WTC11 (cell line): ENCODE data around the gene CCDC92. TPM values are rescaled to one million over a fixed set of nuclear protein-coding genes. Genes with fewer than 3 reads are reported as not detected.

Source experiments
- ATAC-seq: fragments of 200-7000 bp; cut with Tn5 transposase; 2 replicates; pipeline ENCODE4 v1.10.0; 2021; ENCODE audit warnings: mild to moderate bottlenecking, moderate library complexity
- CTCF ChIA-PET: fragments of 300-600 bp; sonication (Branson Sonifier 250); formaldehyde crosslinking; loops from one replicate; lab custom pipeline; 2021; ENCODE audit warnings: antibody characterized with exemption; lab: Charles Lee
- POLR2A ChIA-PET: fragments of 350-600 bp; sonication (Branson Sonifier 250); formaldehyde crosslinking; loops from one replicate; lab custom pipeline; 2021; ENCODE audit warnings: antibody characterized with exemption; lab: Charles Lee
- DNase-seq: peaks from one replicate; pipeline ENCODE4 v3.0.0; 2021; ENCODE audit warnings: low spot score
- H3K27ac Mint-ChIP-seq: 2 replicates; pipeline ENCODE4 v1.8.0; 2021; ENCODE audit warnings: mixed read lengths
- H3K27me3 Mint-ChIP-seq: 2 replicates; pipeline ENCODE4 v1.8.0; 2021; ENCODE audit warnings: low read depth, mild to moderate bottlenecking, moderate library complexity, mixed read lengths
- H3K36me3 Mint-ChIP-seq: 2 replicates; pipeline ENCODE4 v1.8.0; 2021; ENCODE audit warnings: mixed read lengths
- H3K4me1 Mint-ChIP-seq: 2 replicates; pipeline ENCODE4 v1.8.0; 2022; ENCODE audit warnings: mixed read lengths
- H3K4me3 Mint-ChIP-seq: 2 replicates; pipeline ENCODE4 v1.8.0; 2021; ENCODE audit warnings: mild to moderate bottlenecking, moderate library complexity, mixed read lengths
- H3K9me3 Mint-ChIP-seq: 2 replicates; pipeline ENCODE4 v1.8.0; 2021; ENCODE audit warnings: mixed read lengths
- CBFB ChIP-seq: sonication (generic); formaldehyde crosslinking; IDR thresholded peaks from 2 replicates; pipeline ENCODE4 v1.8.1; 2022; ENCODE audit warnings: mild to moderate bottlenecking, low read depth, missing genetic modification reagents
- ELF4 ChIP-seq: sonication (generic); formaldehyde crosslinking; IDR thresholded peaks from 2 replicates; pipeline ENCODE4 v1.8.1; 2022; ENCODE audit warnings: low read depth, mild to moderate bottlenecking, moderate library complexity, missing genetic modification reagents
- EMX1 ChIP-seq: fragments of 250-450 bp; sonication (Bioruptor Pico); IDR thresholded peaks from 2 replicates; pipeline ENCODE4 v1.8.0; 2021; ENCODE audit warnings: mild to moderate bottlenecking
- GRHL2 ChIP-seq: fragments of 250-450 bp; sonication (Bioruptor Pico); IDR thresholded peaks from 2 replicates; pipeline ENCODE4 v1.8.0; 2022; ENCODE audit warnings: mild to moderate bottlenecking, moderate library complexity; ENCODE audit not compliant: insufficient replicate concordance, severe bottlenecking
- NFE2L1 ChIP-seq: sonication (generic); formaldehyde crosslinking; IDR thresholded peaks from 2 replicates; pipeline ENCODE4 v1.8.1; 2023; ENCODE audit warnings: missing genetic modification reagents
- NR2C2 ChIP-seq: sonication (generic); formaldehyde crosslinking; IDR thresholded peaks from 2 replicates; pipeline ENCODE4 v1.8.0; 2022; ENCODE audit warnings: mild to moderate bottlenecking, missing genetic modification reagents
- SMAD4 ChIP-seq: sonication (generic); formaldehyde crosslinking; IDR thresholded peaks from 2 replicates; pipeline ENCODE4 v1.8.0; 2022; ENCODE audit warnings: mild to moderate bottlenecking, missing genetic modification reagents
- TCF7 ChIP-seq: sonication (generic); formaldehyde crosslinking; IDR thresholded peaks from 2 replicates; pipeline ENCODE4 v1.8.0; 2022; ENCODE audit warnings: mild to moderate bottlenecking, low read depth, missing genetic modification reagents, moderate library complexity
- ZNF232 ChIP-seq: sonication (generic); formaldehyde crosslinking; IDR thresholded peaks from 2 replicates; pipeline ENCODE4 v1.8.0; 2022; ENCODE audit warnings: mild to moderate bottlenecking, missing genetic modification reagents
- ZNF263 ChIP-seq: sonication (generic); formaldehyde crosslinking; IDR thresholded peaks from 2 replicates; pipeline ENCODE4 v1.8.1; 2022; ENCODE audit warnings: low read depth, mild to moderate bottlenecking, moderate library complexity, missing genetic modification reagents
- total RNA-seq: library from RNA; stranded (reverse); gene quantifications from 3 replicates; pipeline ENCODE4 v1.2.3, GENCODE V29; 2021
- TF ChIP-seq, protein P1 (sequence below): fragments of 250-450 bp; sonication (Bioruptor Pico); IDR thresholded peaks from 2 replicates; pipeline ENCODE4 v1.9.0; 2021; ENCODE audit warnings: mild to moderate bottlenecking
- TF ChIP-seq, protein P2 (sequence below): fragments of 250-450 bp; sonication (Bioruptor Pico); IDR thresholded peaks from 2 replicates; pipeline ENCODE4 v1.9.0; 2021; ENCODE audit warnings: mild to moderate bottlenecking
- TF ChIP-seq, protein P3 (sequence below): sonication (generic); formaldehyde crosslinking; IDR thresholded peaks from 2 replicates; pipeline ENCODE4 v1.8.1; 2022; ENCODE audit warnings: missing genetic modification reagents, borderline replicate concordance
- TF ChIP-seq, protein P4 (sequence below): sonication (generic); formaldehyde crosslinking; IDR thresholded peaks from 2 replicates; pipeline ENCODE4 v1.8.1; 2023; ENCODE audit warnings: mild to moderate bottlenecking, missing genetic modification reagents, moderate library complexity
- TF ChIP-seq, protein P5 (sequence below): fragments of 250-450 bp; sonication (Bioruptor Pico); IDR thresholded peaks from 2 replicates; pipeline ENCODE4 v1.8.0; 2021; ENCODE audit warnings: mild to moderate bottlenecking
- TF ChIP-seq, protein P6 (sequence below): sonication (generic); formaldehyde crosslinking; conservative IDR thresholded peaks from 2 replicates; pipeline ENCODE4 v1.8.1; 2023; ENCODE audit warnings: mild to moderate bottlenecking, low read depth, missing genetic modification reagents, moderate library complexity
- TF ChIP-seq, protein P7 (sequence below): sonication (generic); formaldehyde crosslinking; conservative IDR thresholded peaks from 2 replicates; pipeline ENCODE4 v1.8.1; 2022; ENCODE audit warnings: mild to moderate bottlenecking, missing genetic modification reagents
- TF ChIP-seq, protein P8 (sequence below): sonication (generic); formaldehyde crosslinking; IDR thresholded peaks from 2 replicates; pipeline ENCODE4 v1.8.1; 2023; ENCODE audit warnings: mild to moderate bottlenecking, missing genetic modification reagents
- TF ChIP-seq, protein P9 (sequence below): fragments of 200-600 bp; IDR thresholded peaks from 2 replicates; pipeline ENCODE4 v1.8.0; 2022; ENCODE audit warnings: antibody characterized with exemption

CCDC92 gene
- total RNA-seq, 1 experiment from 2014 or later, result 2.7 TPM

DNA sequence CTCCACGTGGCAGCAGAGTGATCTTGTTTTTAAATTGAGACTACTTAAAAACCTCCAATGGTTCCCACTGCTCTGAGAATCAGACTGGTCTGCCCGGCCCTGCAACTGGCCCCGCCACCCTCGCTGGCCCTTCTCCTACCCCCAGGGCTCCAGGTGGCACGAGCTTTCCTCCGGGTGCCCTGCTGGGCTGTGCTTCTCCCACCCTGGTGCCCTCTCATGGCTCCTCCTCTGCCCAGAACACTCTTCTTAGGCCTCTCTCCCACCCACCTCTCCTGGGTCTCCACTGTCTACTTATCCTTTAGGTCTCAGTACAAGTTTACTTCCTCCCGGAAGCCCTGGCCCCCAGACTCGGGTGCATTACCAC, 26.5 kb downstream of the CCDC92 start:
- ChIA-PET POLR2A (interaction anchor here (0.9 kb wide), 1 partner anchor 11 kb away, joined by 3 read pairs; no protein-coding TSS in a partner anchor), CTCF (interaction anchor here (0.8 to 1.4 kb wide), 3 partner anchors 9 to 104 kb away, joined by 3 to 5 read pairs (median 4); no protein-coding TSS in a partner anchor)
- no peak for ATAC-seq
- Mint-ChIP-seq H3K27me3 (peaks cover 20% of the 10 kb centered on the region), H3K27ac (no peak overlapping the region), H3K4me1 (no peaks in the 10 kb centered on the region), H3K4me3 (no peak overlapping the region), H3K36me3 (peaks cover 3% of the 10 kb centered on the region; the same call in 1 of the 2 replicates), H3K9me3 (peaks cover 6% of the 10 kb centered on the region; the same call in 1 of the 2 replicates)
- TF ChIP-seq ELF4 (no peak), ZNF263 (CRISPR knock-in tag) (no peak), SMAD4 (CRISPR knock-in tag) (no peak), EMX1 (no peak), CBFB (CRISPR knock-in tag) (no peak), GRHL2 (CRISPR knock-in tag) (no peak), NR2C2 (CRISPR knock-in tag) (no peak), NFE2L1 (CRISPR knock-in tag) (no peak)
- TF ChIP-seq, protein P1, sequence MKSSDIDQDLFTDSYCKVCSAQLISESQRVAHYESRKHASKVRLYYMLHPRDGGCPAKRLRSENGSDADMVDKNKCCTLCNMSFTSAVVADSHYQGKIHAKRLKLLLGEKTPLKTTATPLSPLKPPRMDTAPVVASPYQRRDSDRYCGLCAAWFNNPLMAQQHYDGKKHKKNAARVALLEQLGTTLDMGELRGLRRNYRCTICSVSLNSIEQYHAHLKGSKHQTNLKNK, result no peak
- TF ChIP-seq, protein P2, sequence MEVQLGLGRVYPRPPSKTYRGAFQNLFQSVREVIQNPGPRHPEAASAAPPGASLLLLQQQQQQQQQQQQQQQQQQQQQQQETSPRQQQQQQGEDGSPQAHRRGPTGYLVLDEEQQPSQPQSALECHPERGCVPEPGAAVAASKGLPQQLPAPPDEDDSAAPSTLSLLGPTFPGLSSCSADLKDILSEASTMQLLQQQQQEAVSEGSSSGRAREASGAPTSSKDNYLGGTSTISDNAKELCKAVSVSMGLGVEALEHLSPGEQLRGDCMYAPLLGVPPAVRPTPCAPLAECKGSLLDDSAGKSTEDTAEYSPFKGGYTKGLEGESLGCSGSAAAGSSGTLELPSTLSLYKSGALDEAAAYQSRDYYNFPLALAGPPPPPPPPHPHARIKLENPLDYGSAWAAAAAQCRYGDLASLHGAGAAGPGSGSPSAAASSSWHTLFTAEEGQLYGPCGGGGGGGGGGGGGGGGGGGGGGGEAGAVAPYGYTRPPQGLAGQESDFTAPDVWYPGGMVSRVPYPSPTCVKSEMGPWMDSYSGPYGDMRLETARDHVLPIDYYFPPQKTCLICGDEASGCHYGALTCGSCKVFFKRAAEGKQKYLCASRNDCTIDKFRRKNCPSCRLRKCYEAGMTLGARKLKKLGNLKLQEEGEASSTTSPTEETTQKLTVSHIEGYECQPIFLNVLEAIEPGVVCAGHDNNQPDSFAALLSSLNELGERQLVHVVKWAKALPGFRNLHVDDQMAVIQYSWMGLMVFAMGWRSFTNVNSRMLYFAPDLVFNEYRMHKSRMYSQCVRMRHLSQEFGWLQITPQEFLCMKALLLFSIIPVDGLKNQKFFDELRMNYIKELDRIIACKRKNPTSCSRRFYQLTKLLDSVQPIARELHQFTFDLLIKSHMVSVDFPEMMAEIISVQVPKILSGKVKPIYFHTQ (CRISPR knock-in tag), result no peak
- TF ChIP-seq, protein P3, sequence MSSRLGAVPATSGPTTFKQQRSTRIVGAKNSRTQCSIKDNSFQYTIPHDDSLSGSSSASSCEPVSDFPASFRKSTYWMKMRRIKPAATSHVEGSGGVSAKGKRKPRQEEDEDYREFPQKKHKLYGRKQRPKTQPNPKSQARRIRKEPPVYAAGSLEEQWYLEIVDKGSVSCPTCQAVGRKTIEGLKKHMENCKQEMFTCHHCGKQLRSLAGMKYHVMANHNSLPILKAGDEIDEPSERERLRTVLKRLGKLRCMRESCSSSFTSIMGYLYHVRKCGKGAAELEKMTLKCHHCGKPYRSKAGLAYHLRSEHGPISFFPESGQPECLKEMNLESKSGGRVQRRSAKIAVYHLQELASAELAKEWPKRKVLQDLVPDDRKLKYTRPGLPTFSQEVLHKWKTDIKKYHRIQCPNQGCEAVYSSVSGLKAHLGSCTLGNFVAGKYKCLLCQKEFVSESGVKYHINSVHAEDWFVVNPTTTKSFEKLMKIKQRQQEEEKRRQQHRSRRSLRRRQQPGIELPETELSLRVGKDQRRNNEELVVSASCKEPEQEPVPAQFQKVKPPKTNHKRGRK (CRISPR knock-in tag), result no peak
- TF ChIP-seq, protein P4, sequence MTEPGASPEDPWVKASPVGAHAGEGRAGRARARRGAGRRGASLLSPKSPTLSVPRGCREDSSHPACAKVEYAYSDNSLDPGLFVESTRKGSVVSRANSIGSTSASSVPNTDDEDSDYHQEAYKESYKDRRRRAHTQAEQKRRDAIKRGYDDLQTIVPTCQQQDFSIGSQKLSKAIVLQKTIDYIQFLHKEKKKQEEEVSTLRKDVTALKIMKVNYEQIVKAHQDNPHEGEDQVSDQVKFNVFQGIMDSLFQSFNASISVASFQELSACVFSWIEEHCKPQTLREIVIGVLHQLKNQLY (CRISPR knock-in tag), result no peak
- DNase-seq, result no peak

DNA sequence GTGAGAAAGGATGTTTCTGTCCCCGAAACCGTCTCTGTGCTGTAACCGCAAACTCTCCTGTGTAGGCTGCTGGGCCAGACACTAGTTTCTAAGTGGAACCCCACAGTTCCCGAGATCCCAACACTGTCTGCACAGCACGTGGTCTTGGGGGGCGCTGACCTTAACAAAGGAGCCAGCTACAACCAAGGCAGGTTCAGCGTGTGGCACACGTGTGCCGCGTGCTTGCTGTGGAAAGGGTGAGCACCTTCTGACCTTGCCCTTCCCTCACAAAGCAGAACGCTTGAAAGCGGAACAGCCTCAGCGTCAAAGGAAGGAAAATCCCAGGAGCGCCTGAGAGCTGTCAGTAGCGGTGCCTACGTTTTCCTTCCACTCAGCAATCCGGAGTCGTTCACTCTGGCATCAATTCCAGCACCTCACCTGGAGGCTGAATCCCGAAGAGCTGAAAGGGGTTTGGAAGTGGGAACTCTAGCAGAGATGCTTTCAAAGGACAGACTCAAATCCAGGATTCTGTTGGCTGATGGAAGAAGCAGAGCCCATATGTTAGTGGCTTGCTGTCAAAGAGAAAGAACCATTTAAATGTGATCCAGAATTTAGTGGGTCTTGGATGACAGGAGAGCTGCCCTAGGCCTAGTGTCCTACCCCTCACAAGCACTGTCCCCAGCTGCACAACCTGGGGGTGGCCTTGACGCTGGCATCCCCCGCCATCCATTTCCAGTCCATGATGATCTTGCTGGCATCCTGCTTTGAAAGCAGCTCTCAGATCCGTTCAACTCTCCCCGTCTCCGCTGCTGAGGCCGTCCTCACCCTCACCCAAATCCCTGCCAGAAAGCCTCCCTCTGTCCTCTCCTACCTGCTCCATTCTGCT, 27.1 kb downstream of the CCDC92 start:
- Mint-ChIP-seq H3K4me1 (no peaks in the 10 kb centered on the region), H3K9me3 (peaks cover 6% of the 10 kb centered on the region; the same call in 1 of the 2 replicates), H3K4me3 (no peak overlapping the region), H3K36me3 (peaks cover 3% of the 10 kb centered on the region; the same call in 1 of the 2 replicates), H3K27me3 (peaks cover 16% of the 10 kb centered on the region), H3K27ac (no peak overlapping the region)
- no peak for DNase-seq
- CTCF ChIA-PET, result interaction anchor here (0.6 to 1.4 kb wide), 5 partner anchors 9 to 103 kb away, joined by 3 to 5 read pairs (median 4); no protein-coding TSS in a partner anchor
- ATAC-seq, result no peak
- POLR2A ChIA-PET, result interaction anchor here (0.9 kb wide), 1 partner anchor 11 kb away, joined by 3 read pairs; no protein-coding TSS in a partner anchor
- TF ChIP-seq ZNF232 (CRISPR knock-in tag) (no peak), TCF7 (CRISPR knock-in tag) (no peak), ELF4 (no peak)
- TF ChIP-seq, protein P5, sequence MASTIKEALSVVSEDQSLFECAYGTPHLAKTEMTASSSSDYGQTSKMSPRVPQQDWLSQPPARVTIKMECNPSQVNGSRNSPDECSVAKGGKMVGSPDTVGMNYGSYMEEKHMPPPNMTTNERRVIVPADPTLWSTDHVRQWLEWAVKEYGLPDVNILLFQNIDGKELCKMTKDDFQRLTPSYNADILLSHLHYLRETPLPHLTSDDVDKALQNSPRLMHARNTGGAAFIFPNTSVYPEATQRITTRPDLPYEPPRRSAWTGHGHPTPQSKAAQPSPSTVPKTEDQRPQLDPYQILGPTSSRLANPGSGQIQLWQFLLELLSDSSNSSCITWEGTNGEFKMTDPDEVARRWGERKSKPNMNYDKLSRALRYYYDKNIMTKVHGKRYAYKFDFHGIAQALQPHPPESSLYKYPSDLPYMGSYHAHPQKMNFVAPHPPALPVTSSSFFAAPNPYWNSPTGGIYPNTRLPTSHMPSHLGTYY (CRISPR knock-in tag), result no peak
- TF ChIP-seq, protein P6, sequence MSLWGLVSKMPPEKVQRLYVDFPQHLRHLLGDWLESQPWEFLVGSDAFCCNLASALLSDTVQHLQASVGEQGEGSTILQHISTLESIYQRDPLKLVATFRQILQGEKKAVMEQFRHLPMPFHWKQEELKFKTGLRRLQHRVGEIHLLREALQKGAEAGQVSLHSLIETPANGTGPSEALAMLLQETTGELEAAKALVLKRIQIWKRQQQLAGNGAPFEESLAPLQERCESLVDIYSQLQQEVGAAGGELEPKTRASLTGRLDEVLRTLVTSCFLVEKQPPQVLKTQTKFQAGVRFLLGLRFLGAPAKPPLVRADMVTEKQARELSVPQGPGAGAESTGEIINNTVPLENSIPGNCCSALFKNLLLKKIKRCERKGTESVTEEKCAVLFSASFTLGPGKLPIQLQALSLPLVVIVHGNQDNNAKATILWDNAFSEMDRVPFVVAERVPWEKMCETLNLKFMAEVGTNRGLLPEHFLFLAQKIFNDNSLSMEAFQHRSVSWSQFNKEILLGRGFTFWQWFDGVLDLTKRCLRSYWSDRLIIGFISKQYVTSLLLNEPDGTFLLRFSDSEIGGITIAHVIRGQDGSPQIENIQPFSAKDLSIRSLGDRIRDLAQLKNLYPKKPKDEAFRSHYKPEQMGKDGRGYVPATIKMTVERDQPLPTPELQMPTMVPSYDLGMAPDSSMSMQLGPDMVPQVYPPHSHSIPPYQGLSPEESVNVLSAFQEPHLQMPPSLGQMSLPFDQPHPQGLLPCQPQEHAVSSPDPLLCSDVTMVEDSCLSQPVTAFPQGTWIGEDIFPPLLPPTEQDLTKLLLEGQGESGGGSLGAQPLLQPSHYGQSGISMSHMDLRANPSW (CRISPR knock-in tag), result no peak
- TF ChIP-seq, protein P7, sequence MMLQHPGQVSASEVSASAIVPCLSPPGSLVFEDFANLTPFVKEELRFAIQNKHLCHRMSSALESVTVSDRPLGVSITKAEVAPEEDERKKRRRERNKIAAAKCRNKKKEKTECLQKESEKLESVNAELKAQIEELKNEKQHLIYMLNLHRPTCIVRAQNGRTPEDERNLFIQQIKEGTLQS (CRISPR knock-in tag), result no peak
- TF ChIP-seq, protein P8, sequence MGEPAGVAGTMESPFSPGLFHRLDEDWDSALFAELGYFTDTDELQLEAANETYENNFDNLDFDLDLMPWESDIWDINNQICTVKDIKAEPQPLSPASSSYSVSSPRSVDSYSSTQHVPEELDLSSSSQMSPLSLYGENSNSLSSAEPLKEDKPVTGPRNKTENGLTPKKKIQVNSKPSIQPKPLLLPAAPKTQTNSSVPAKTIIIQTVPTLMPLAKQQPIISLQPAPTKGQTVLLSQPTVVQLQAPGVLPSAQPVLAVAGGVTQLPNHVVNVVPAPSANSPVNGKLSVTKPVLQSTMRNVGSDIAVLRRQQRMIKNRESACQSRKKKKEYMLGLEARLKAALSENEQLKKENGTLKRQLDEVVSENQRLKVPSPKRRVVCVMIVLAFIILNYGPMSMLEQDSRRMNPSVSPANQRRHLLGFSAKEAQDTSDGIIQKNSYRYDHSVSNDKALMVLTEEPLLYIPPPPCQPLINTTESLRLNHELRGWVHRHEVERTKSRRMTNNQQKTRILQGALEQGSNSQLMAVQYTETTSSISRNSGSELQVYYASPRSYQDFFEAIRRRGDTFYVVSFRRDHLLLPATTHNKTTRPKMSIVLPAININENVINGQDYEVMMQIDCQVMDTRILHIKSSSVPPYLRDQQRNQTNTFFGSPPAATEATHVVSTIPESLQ (CRISPR knock-in tag), result no peak
- TF ChIP-seq, protein P9, sequence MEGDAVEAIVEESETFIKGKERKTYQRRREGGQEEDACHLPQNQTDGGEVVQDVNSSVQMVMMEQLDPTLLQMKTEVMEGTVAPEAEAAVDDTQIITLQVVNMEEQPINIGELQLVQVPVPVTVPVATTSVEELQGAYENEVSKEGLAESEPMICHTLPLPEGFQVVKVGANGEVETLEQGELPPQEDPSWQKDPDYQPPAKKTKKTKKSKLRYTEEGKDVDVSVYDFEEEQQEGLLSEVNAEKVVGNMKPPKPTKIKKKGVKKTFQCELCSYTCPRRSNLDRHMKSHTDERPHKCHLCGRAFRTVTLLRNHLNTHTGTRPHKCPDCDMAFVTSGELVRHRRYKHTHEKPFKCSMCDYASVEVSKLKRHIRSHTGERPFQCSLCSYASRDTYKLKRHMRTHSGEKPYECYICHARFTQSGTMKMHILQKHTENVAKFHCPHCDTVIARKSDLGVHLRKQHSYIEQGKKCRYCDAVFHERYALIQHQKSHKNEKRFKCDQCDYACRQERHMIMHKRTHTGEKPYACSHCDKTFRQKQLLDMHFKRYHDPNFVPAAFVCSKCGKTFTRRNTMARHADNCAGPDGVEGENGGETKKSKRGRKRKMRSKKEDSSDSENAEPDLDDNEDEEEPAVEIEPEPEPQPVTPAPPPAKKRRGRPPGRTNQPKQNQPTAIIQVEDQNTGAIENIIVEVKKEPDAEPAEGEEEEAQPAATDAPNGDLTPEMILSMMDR, result no peak
